Liver (tissue), 9 donors: ENCODE data around the gene VPS37B. TPM values are rescaled to one million over a fixed set of nuclear protein-coding genes. Genes with fewer than 3 reads are reported as not detected.

ENCODE experiments used
- DNase-seq: peaks from one replicate; pipeline ENCODE4 v3.0.0-alpha.2; 2017; ENCODE audit warnings: low spot score
- H3K27ac ChIP-seq, 2 donors: one replicate each; pipeline ENCODE4 v1.7.0; 2013; ENCODE audit warnings: inconsistent platforms in 2 of 2, low read length in 2 of 2, control low read depth in 1 of 2, low read depth in 1 of 2, mild to moderate bottlenecking in 1 of 2
- H3K27me3 ChIP-seq, 4 donors: one replicate each; pipeline versions ENCODE4 v1.6.1 to v1.7.0; 2013; ENCODE audit warnings: low read length in 3 of 4, inconsistent platforms in 1 of 4, mild to moderate bottlenecking in 1 of 4, moderate library complexity in 1 of 4; ENCODE audit not compliant: control insufficient read depth in 4 of 4, insufficient read depth in 4 of 4
- H3K36me3 ChIP-seq, 4 donors: one replicate each; pipeline versions ENCODE4 v1.6.1 to v1.7.0; 2013; ENCODE audit warnings: low read length in 3 of 4, mild to moderate bottlenecking in 3 of 4, low read depth in 1 of 4, moderate library complexity in 1 of 4; ENCODE audit not compliant: control insufficient read depth in 4 of 4, insufficient read depth in 3 of 4
- H3K4me1 ChIP-seq, 4 donors: one replicate each; pipeline versions ENCODE4 v1.6.1 to v1.7.0; 2013; ENCODE audit warnings: low read length in 3 of 4, mild to moderate bottlenecking in 3 of 4, moderate library complexity in 1 of 4; ENCODE audit not compliant: control insufficient read depth in 4 of 4, insufficient read depth in 4 of 4
- H3K4me3 ChIP-seq, 3 donors: one replicate each; pipeline versions ENCODE4 v1.6.1 to v1.7.0; 2013; ENCODE audit warnings: low read length in 3 of 3, control low read depth in 1 of 3, low read depth in 1 of 3, mild to moderate bottlenecking in 1 of 3
- H3K9ac ChIP-seq, 2 donors: one replicate each; pipeline ENCODE4 v1.7.0; 2013; ENCODE audit warnings: low read length in 2 of 2, mild to moderate bottlenecking in 2 of 2, moderate library complexity in 2 of 2, control low read depth in 1 of 2, low read depth in 1 of 2
- H3K9me3 ChIP-seq, 4 donors: one replicate each; pipeline versions ENCODE4 v1.6.1 to v1.7.0; 2013; ENCODE audit warnings: low read length in 3 of 4; ENCODE audit not compliant: control insufficient read depth in 4 of 4
- EGR1 ChIP-seq, 2 donors: IDR thresholded peaks; 2 replicates each; pipeline ENCODE4 v1.6.1; 2016 to 2018; ENCODE audit warnings: antibody characterized with exemption in 2 of 2, low read depth in 2 of 2
- FOXA1 ChIP-seq: IDR thresholded peaks from 2 replicates; pipeline ENCODE4 v1.6.1; 2016; ENCODE audit warnings: antibody characterized with exemption
- FOXA2 ChIP-seq: IDR thresholded peaks from 2 replicates; pipeline ENCODE4 v1.6.1; 2016; ENCODE audit warnings: antibody characterized with exemption
- HNF4A ChIP-seq, 2 donors: conservative IDR thresholded peaks; 2 replicates each; pipeline ENCODE4 v1.6.1; 2016; ENCODE audit warnings: antibody characterized with exemption in 2 of 2, mild to moderate bottlenecking in 2 of 2
- HNF4G ChIP-seq: IDR thresholded peaks from 2 replicates; pipeline ENCODE4 v1.6.1; 2016; ENCODE audit warnings: antibody characterized with exemption
- JUND ChIP-seq, 2 donors: IDR thresholded peaks; 2 replicates each; pipeline ENCODE4 v1.6.1; 2016; ENCODE audit warnings: antibody characterized with exemption in 2 of 2
- TAF1 ChIP-seq: conservative IDR thresholded peaks from 2 replicates; pipeline ENCODE4 v1.6.1; 2016; ENCODE audit warnings: antibody characterized with exemption, mild to moderate bottlenecking
- YY1 ChIP-seq: IDR thresholded peaks from 2 replicates; pipeline ENCODE4 v1.6.1; 2016; ENCODE audit warnings: antibody characterized with exemption, mild to moderate bottlenecking
- WGBS: extraction: QIAGEN DNeasy Blood & Tissue Kit; methylation state at CpG from one replicate; pipeline ENCODE4 v1.1.7; 2013; 5-methylcytosine and 5-hydroxymethylcytosine counted together
- polyA plus RNA-seq, 2 donors: library from polyadenylated mRNA; stranded (reverse) in 1 of 2; unstranded in 1 of 2; fragments of 200-250 nt in 1 of 2; fragments of >200 nt in 1 of 2; fragmentation: Nextera tagmentation in 1 of 2; extraction: Ambion mirVana in 1 of 2; gene quantifications; one replicate each; pipeline versions ENCODE4 v1.2.1 to v1.2.3, GENCODE V29; 2013 to 2015
- total RNA-seq, 2 donors: library from RNA; depleted of rRNA; stranded (reverse); fragments of >200 nt; gene quantifications; one replicate each; pipeline ENCODE4 v1.2.3, GENCODE V29; 2014
- TF ChIP-seq, protein P1 (sequence below): IDR thresholded peaks from 2 replicates; pipeline ENCODE4 v1.6.1; 2016; ENCODE audit warnings: antibody characterized with exemption, mild to moderate bottlenecking
- TF ChIP-seq, protein P2 (sequence below): fragments of 150-350 bp; IDR thresholded peaks from 2 replicates; pipeline ENCODE4 v1.5.1; 2017; ENCODE audit warnings: improper control_type of control experiment, low read depth, low read length; ENCODE audit not compliant: missing input control
- TF ChIP-seq, protein P3 (sequence below): IDR thresholded peaks from 2 replicates; pipeline ENCODE4 v1.6.1; 2016; ENCODE audit warnings: antibody characterized with exemption
- TF ChIP-seq, protein P4 (sequence below): IDR thresholded peaks from 2 replicates; pipeline ENCODE4 v1.6.1; 2016; ENCODE audit warnings: antibody characterized with exemption
- donor health status: healthy.
- donor health status: healthy.
- donor health status: healthy.
- donor health status: healthy.
- donor health status: healthy.

VPS37B gene
- total and polyA plus RNA-seq, 4 donors, result 2.3 to 6.8 (median 3.8) TPM

DNA sequence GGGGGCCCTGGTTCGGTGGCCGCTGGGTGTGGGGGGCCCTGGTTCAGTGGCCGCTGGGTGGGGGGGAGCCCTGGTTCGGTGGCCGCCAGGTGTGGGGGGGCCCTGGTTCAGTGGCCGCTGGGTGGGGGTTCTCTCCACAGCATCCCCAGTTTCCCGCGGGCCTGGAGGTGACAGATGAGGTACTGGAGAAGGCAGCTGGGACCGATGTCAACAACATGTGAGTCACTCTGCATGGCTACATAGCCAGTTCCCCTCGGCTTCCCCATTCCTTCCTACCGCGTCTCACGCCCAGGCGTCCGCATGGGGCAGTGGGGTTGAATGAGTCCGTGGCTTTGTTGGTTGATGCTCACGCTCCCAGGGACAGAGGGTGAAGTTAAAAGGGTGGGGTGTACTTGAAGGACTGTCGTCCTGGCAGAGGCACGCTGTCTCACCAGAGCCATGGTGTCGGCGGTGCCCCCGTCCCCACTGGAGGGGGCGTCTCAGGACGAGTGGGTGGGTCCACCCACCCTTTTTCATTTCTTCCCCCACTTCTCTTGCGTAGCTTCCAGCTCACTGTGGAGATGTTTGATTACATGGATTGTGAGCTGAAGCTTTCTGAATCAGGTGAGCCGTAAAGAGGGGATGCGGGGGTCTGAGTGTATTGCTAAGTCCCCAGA, 45.1 kb downstream of the VPS37B start (continued):
- TF ChIP-seq, protein P1, sequence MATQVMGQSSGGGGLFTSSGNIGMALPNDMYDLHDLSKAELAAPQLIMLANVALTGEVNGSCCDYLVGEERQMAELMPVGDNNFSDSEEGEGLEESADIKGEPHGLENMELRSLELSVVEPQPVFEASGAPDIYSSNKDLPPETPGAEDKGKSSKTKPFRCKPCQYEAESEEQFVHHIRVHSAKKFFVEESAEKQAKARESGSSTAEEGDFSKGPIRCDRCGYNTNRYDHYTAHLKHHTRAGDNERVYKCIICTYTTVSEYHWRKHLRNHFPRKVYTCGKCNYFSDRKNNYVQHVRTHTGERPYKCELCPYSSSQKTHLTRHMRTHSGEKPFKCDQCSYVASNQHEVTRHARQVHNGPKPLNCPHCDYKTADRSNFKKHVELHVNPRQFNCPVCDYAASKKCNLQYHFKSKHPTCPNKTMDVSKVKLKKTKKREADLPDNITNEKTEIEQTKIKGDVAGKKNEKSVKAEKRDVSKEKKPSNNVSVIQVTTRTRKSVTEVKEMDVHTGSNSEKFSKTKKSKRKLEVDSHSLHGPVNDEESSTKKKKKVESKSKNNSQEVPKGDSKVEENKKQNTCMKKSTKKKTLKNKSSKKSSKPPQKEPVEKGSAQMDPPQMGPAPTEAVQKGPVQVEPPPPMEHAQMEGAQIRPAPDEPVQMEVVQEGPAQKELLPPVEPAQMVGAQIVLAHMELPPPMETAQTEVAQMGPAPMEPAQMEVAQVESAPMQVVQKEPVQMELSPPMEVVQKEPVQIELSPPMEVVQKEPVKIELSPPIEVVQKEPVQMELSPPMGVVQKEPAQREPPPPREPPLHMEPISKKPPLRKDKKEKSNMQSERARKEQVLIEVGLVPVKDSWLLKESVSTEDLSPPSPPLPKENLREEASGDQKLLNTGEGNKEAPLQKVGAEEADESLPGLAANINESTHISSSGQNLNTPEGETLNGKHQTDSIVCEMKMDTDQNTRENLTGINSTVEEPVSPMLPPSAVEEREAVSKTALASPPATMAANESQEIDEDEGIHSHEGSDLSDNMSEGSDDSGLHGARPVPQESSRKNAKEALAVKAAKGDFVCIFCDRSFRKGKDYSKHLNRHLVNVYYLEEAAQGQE, result no peak
- no peak for TF ChIP-seq HNF4A (conservative IDR thresholded peaks at IDR 0.05)

DNA sequence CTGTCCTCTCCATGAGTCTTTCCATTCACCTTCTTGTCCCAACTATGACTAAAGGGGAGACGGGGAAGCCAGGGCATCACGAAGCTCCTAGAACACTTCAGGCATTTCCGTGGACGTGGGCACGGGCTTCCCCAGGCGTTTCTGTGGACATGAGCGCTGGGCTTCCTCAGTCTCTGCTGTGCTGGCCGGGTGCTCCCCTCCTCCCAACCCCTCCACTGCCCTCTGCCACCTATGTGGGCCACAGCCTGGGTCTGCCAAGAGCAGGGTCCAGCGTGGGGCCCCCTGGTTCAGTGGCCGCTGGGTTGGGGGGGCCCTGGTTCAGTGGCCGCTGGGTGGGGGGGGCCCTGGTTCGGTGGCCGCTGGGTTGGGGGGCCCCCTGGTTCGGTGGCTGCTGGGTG, 45.9 kb downstream of the VPS37B start:
- Histone ChIP-seq H3K9me3 (no peaks in the 10 kb centered on the region), H3K36me3 (peaks cover 0 to 8% (median 6%) of the 10 kb centered on the region in 4 donors), H3K27me3 (no peaks in the 10 kb centered on the region), H3K4me1 (no peaks in the 10 kb centered on the region), H3K4me3 (no peak overlapping the region), H3K9ac (no peak overlapping the region), H3K27ac (no peak overlapping the region)
- no peak for DNase-seq
- WGBS, result 94% methylated on average over 14 of the region's 14 CpGs
- TF ChIP-seq FOXA2 (no peak), FOXA1 (no peak), JUND (IDR thresholded peaks at IDR 0.05) (no peak), HNF4G (no peak), EGR1 (IDR thresholded peaks at IDR 0.05; ENCODE audit: low read depth in 2 of 2) (no peak), YY1 (no peak), HNF4A (conservative IDR thresholded peaks at IDR 0.05) (no peak), TAF1 (no peak)
- TF ChIP-seq, protein P2, sequence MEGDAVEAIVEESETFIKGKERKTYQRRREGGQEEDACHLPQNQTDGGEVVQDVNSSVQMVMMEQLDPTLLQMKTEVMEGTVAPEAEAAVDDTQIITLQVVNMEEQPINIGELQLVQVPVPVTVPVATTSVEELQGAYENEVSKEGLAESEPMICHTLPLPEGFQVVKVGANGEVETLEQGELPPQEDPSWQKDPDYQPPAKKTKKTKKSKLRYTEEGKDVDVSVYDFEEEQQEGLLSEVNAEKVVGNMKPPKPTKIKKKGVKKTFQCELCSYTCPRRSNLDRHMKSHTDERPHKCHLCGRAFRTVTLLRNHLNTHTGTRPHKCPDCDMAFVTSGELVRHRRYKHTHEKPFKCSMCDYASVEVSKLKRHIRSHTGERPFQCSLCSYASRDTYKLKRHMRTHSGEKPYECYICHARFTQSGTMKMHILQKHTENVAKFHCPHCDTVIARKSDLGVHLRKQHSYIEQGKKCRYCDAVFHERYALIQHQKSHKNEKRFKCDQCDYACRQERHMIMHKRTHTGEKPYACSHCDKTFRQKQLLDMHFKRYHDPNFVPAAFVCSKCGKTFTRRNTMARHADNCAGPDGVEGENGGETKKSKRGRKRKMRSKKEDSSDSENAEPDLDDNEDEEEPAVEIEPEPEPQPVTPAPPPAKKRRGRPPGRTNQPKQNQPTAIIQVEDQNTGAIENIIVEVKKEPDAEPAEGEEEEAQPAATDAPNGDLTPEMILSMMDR, result no peak
- TF ChIP-seq, protein P1, result no peak
- TF ChIP-seq, protein P3, sequence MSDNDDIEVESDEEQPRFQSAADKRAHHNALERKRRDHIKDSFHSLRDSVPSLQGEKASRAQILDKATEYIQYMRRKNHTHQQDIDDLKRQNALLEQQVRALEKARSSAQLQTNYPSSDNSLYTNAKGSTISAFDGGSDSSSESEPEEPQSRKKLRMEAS, result no peak
- TF ChIP-seq, protein P4, sequence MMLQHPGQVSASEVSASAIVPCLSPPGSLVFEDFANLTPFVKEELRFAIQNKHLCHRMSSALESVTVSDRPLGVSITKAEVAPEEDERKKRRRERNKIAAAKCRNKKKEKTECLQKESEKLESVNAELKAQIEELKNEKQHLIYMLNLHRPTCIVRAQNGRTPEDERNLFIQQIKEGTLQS, result no peak
